Right cardiac atrium (tissue), 5 donors: ENCODE data around the gene MED22. TPM values are rescaled to one million over a fixed set of nuclear protein-coding genes. Genes with fewer than 3 reads are reported as not detected.

Experiments used
- ATAC-seq, 2 donors: fragments of 200-7000 bp; cut with Tn5 transposase; one replicate each; pipeline versions ENCODE4 v1.8.0 to v1.9.1; 2020; ENCODE audit warnings: moderate library complexity in 2 of 2, mild to moderate bottlenecking in 1 of 2
- DNase-seq, 3 donors: peaks; one replicate each; pipeline ENCODE4 v3.0.0-alpha.2; 2020
- H3K27ac ChIP-seq: one replicate; pipeline ENCODE4 v1.5.1; 2013; ENCODE audit warnings: mild to moderate bottlenecking, low read length, control low read depth, moderate library complexity
- H3K27me3 ChIP-seq: one replicate; pipeline ENCODE4 v1.6.1; 2013; ENCODE audit not compliant: control insufficient read depth, insufficient read depth
- H3K4me1 ChIP-seq: one replicate; pipeline ENCODE4 v1.6.1; 2013; ENCODE audit warnings: low read length; ENCODE audit not compliant: control insufficient read depth, insufficient read depth
- H3K4me3 ChIP-seq: one replicate; pipeline ENCODE4 v1.5.1; 2013; ENCODE audit warnings: low read length, control low read depth
- H3K9me3 ChIP-seq: one replicate; pipeline ENCODE4 v1.6.1; 2013; ENCODE audit warnings: low read length; ENCODE audit not compliant: control insufficient read depth
- WGBS: extraction: QIAGEN DNeasy Blood & Tissue Kit; methylation state at CpG from one replicate; pipeline ENCODE4 v1.1.7; 2013; 5-methylcytosine and 5-hydroxymethylcytosine counted together
- intact Hi-C, 4 donors: fragments of 100-400 bp; cut with DNase I; formaldehyde crosslinking; loops; one replicate each; pipeline versions ENCODE4 v1.11.0 to v1.14.0; 2022 to 2023
- polyA plus RNA-seq: library from polyadenylated mRNA; stranded (reverse); fragments of 200-250 nt; gene quantifications from one replicate; pipeline ENCODE4 v1.2.3, GENCODE V29; 2013
- total RNA-seq, 4 donors: library from RNA; stranded (reverse); fragmentation: NEBNext Ultra II Directional; extraction: Animal tissue kit (Norgen Biotek cat#: 25700); gene quantifications; one replicate each; pipeline ENCODE4 v1.2.1, GENCODE V29; 2021
- donor health status: healthy with polysubstance abuse.
- donor health status: DM: no; HTN: yes; CAD: no.
- donor health status: DM: no; HTN: no; CAD: no.
- donor health status: DM: no; HTN: yes; CAD: no; lungs with severe emphysema.
- donor health status: DM: yes; HTN: yes; CAD: no.

Gene MED22
- total and polyA plus RNA-seq, 5 donors = 15.2 to 22.7 (median 19.9) TPM

DNA sequence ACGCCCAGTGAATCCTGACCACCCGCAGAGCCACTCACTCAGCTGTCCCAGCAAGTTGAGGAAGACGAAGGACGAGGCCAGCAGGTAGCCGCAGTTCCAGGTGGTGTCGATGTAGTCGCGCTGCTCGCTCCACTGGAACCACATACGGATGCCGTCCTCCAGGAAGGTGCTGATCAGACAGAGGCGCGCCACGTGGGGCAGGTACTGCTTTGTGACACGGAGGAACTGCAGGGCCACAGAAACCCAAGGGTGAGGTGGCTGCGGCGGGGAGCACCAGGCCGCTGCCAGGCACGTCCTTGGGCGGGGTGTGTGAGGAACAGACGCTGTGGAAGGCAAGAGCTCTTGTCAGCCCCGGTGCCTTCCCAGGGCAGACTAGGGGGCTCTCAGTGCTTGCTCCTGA lies 19.3 kb upstream of the MED22 start:
- ATAC-seq (no peak), DNase-seq (peak in 1 of 3 donors; percentile 47)
- Histone ChIP-seq H3K27me3 (no peaks in the 10 kb centered on the region), H3K27ac (no peak overlapping the region), H3K4me3 (no peak overlapping the region), H3K4me1 (peaks cover 20% of the 10 kb centered on the region), H3K9me3 (no peaks in the 10 kb centered on the region)
- 90% methylated on average over 22 of the region's 22 CpGs for WGBS
- intact Hi-C loops = no loop called here

DNA sequence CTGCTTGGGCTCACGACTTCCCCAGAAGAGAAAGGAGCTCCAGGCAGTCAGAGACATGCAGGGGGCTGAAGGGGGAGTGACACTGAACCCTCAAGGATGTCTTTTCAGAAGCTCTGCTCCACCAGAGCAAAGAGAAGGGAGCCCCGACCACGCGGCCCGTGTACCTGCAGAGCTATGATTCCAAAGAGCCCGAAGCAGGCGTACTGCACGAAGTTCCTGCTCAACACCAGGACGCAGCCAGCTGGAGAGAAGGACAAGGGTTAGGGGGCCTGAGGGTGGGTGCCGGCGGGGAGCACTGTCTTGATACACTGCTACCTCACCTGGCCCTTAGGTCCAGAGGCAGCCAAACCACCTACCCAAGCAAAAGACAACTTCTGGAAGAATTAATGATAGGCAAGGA lies 18.5 kb upstream of the MED22 start:
- ATAC-seq (no peak), DNase-seq (peak in 1 of 3 donors; percentile 16)
- Histone ChIP-seq H3K9me3 (no peaks in the 10 kb centered on the region), H3K4me1 (peaks cover 16% of the 10 kb centered on the region), H3K27me3 (no peaks in the 10 kb centered on the region), H3K27ac (no peak overlapping the region), H3K4me3 (no peak overlapping the region)
- intact Hi-C loops = no loop called here
- 90% methylated on average over 11 of the region's 11 CpGs for WGBS

- Histone ChIP-seq H3K27ac (no peak overlapping the region), H3K9me3 (no peaks in the 10 kb centered on the region), H3K27me3 (no peaks in the 10 kb centered on the region), H3K4me3 (no peak overlapping the region), H3K4me1 (no peaks in the 10 kb centered on the region)
- no peak for ATAC-seq
- intact Hi-C loops = no loop called here
- 90% methylated on average over 15 of the region's 15 CpGs for WGBS
- peak in 1 of 3 donors; percentile 53 for DNase-seq
These were observed 14.6 kb upstream of the MED22 start for GRCh38 chr9:133362359-133363044.

GRCh38 chr9:133361507-133362092 lies 13.7 kb upstream of the MED22 start:
- no peaks in the 10 kb centered on the region for H3K27me3 ChIP-seq
- WGBS = 77% methylated on average over 13 of the region's 13 CpGs
- peaks cover 5% of the 10 kb centered on the region for H3K4me1 ChIP-seq
- H3K27ac ChIP-seq = no peak overlapping the region
- no peak overlapping the region for H3K4me3 ChIP-seq
- ATAC-seq (no peak), DNase-seq (peak in 1 of 3 donors; percentile 16)
- H3K9me3 ChIP-seq = no peaks in the 10 kb centered on the region
- intact Hi-C loops = no loop called here

DNA sequence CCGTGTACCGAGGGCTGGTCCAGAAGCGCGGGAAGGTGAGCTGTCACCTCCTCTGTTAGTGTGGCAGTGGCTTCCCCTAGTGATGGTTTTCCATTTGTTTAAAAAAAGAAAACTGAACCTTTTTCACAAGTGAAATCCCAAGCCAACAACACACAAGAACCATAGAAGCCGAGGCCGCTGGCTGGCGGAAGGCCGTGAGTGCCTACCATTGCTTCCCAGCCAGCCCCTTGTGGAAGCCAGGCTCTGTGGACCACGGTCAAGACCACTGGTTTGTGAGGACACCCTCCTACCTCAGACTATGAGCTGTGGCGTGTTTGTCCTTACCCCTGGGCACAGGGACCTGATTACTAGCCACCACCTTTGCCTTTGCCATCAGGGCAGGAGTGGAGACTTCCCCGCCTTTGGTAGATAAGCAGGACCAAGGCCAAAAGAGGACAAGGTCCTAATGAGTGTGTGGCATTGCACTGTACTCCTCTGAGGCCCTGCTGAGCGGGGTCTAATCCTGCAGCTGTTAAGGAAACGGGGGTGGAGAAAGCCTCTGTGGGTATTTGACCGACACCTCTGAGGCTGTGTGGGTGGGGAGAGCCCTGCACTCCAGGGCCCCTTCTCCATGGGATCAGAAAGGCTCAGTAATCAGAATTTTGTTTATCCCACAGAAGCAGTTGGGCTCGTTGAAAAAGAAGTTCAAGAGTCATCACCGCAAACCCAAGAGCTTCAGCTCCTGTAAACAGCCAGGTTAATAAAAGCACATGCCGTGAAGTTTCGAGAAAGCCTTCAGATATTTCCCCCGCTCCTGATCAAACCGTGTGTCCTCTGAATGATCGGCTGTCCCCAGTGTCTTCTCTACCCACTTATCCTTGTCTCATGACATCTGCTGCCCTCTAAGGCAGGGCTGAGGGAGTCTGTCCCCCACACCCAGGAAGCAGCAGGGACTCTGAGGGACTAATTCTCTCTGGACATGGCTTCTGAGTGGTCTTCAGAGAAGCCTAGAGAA lies 12.8 kb upstream of the MED22 start:
- intact Hi-C loops = no loop called here
- peak in 1 of 3 donors; percentile 21 for DNase-seq
- 77% methylated on average over 21 of the region's 21 CpGs for WGBS
- Histone ChIP-seq H3K27me3 (no peaks in the 10 kb centered on the region), H3K4me1 (peaks cover 5% of the 10 kb centered on the region), H3K9me3 (no peaks in the 10 kb centered on the region), H3K27ac (no peak overlapping the region), H3K4me3 (no peak overlapping the region)
- no peak for ATAC-seq

DNA sequence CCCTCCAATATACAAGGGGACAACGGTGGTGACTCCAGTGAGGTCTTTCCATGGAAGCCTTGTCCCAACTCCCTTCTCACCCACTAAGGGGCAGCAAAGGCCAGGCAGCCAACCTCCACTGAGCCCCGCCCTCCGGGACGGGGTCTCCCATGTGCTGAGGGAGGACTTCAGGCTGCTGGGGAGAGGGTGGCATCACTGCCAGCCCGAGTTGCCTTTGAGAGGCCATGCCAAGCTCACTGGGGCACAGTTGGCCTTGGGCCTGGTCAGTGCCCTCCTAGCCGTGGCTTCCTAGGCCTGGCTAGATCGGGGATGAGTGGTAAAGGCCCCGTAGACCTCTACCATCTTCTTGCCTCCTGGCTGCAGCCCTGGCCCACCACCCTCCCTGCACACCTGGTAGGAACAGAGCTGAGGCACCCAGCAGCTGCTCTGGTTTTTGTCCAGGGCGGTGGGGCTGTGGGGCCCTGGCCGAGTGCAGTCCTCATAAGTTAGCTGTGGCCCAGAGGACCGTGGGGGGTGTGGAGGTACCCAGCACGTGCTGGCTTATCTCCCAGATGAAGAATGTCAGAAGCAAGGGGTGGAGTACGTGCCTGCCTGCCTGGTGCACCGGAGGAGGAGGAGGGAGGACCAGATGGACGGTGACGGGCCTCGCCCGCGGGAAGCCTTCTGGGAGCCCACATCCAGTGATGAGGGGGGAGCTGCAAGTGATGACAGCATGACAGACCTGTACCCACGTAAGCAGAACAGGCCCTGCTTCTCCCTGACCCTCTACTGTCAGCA lies 11.7 kb upstream of the MED22 start:
- WGBS = 50% methylated on average over 20 of the region's 20 CpGs
- Histone ChIP-seq H3K4me1 (peaks cover 6% of the 10 kb centered on the region), H3K9me3 (no peaks in the 10 kb centered on the region), H3K27me3 (no peaks in the 10 kb centered on the region), H3K27ac (no peak overlapping the region), H3K4me3 (no peak overlapping the region)
- ATAC-seq (peak in 1 of 2 donors; percentile 2), DNase-seq (peak in 1 of 3 donors; percentile 68)
- intact Hi-C loops = no loop called here

DNA sequence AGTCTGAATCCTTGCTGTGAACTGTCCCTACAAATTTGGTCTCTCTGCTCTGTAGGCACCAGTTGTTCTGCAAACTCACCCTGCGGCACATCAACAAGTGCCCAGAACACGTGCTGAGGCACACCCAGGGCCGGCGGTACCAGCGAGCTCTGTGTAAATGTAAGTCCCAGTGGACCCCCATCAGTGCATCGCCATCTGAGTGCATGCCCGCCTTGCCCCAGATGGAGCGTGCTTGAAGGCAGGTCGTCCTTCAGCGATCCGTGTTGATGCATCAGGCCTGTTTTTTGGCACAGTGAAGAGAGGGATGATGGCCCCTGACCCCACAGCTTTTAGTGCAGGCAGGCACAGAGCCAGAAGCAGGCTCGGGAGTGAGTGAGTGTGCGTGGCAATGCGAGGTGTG lies 9.7 kb upstream of the MED22 start:
- Histone ChIP-seq H3K27me3 (no peaks in the 10 kb centered on the region), H3K27ac (no peak overlapping the region), H3K4me1 (peaks cover 6% of the 10 kb centered on the region), H3K9me3 (no peaks in the 10 kb centered on the region), H3K4me3 (no peak overlapping the region)
- ATAC-seq (no peak), DNase-seq (peak in 1 of 3 donors; percentile 54)
- 73% methylated on average over 14 of the region's 14 CpGs for WGBS
- intact Hi-C loops = no loop called here

DNA sequence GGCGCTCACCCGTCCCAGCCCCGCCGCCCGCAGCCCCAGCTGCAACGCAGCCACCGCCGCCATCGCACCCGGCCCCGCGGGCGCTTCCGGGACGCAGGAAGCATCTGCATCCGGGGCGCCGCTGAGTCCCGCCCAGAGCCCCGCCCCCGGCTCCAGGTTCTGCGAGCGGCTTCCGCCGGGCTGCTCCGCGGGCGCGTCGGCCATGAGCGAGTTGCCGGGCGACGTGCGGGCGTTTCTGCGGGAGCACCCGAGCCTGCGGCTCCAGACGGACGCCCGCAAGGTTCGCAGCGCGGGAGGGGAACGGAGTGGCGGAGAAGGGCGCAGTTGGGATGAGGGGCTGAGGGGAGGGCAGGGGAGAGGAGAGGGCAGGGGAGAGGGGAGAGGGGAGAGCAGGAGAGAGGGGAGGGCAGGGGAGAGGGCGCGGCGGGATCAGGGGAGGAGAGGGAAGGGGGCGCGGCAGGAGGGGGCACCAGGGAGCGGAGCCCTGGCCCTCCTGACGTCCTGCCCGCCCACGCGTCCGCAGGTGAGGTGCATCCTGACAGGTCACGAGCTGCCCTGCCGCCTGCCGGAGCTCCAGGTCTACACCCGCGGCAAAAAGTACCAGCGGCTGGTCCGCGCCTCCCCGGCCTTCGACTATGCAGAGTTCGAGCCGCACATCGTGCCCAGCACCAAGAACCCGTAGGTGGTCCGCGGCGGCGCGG lies 8.6 kb upstream of the MED22 start, which contains the start of the genes SURF1 and SURF2:
SURF1 (minus strand) TSS at position 97 of the 701 bp plus-strand sequence; CDS start at position 63, 34 bp downstream.
SURF2 (plus strand) TSS at position 160 of the 701 bp plus-strand sequence; CDS start at position 203, 43 bp downstream.
- intact Hi-C loops = no loop called here
- no peak within 1 kb of the TSS for H3K27ac ChIP-seq
- 2% methylated on average over 78 of the region's 78 CpGs for WGBS

DNA sequence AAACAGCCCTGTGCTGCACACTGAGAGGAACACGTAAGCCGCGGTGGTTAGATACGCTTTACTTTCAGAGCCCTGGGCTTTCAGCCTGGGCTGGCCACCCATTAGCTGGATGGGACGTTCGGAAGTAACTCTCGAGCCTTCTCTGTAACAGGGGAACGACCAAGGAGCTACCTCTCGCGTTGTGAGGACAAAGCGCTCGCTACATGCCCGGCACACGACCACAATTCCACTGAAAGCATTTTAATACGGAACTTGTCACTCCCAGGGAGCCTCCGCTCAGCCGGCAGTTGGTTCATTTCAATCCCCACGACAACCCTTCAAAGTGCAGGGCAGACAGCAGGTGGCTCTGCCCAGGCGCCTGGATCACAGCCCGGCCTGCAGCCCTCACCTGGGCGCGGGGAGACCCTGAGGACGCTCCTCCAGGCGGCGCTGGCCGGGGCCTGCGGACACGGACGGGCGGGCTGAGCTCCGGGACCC lies 8.0 kb upstream of the MED22 start:
- intact Hi-C loops = no loop called here
- no peaks in the 10 kb centered on the region for H3K27me3 ChIP-seq
- H3K9me3 ChIP-seq = no peaks in the 10 kb centered on the region
- WGBS = under 1% methylated on average over 31 of the region's 31 CpGs
- H3K4me3 ChIP-seq = peak overlapping the region; percentile 97
- DNase-seq = no peak
- peaks cover 6% of the 10 kb centered on the region for H3K4me1 ChIP-seq
- H3K27ac ChIP-seq = no peak overlapping the region
- no peak for ATAC-seq

More for the DNA sequence above, 8.6 kb upstream of the MED22 start, which contains the start of the genes SURF1 and SURF2:
- H3K4me3 ChIP-seq = peak within 1 kb of the TSS; percentile 97
- no peaks in the 10 kb centered on the region for H3K9me3 ChIP-seq
- ATAC-seq = peak; percentile 84 to 92
- peaks cover 6% of the 10 kb centered on the region for H3K4me1 ChIP-seq
- no peaks in the 10 kb centered on the region for H3K27me3 ChIP-seq
- DNase-seq = peak; percentile 92 to 97 (median 96)
